AG20443 (cell line): ENCODE data around the gene TGFBR2.
A peak's percentile ranks its signal among the peaks of the same experiment; 100 is the strongest.

Experiments
- DNase-seq: peaks from one replicate; pipeline ENCODE4 v3.0.0; 2012; ENCODE audit warnings: low spot score, mixed read lengths

The TGFBR2 gene

DNA sequence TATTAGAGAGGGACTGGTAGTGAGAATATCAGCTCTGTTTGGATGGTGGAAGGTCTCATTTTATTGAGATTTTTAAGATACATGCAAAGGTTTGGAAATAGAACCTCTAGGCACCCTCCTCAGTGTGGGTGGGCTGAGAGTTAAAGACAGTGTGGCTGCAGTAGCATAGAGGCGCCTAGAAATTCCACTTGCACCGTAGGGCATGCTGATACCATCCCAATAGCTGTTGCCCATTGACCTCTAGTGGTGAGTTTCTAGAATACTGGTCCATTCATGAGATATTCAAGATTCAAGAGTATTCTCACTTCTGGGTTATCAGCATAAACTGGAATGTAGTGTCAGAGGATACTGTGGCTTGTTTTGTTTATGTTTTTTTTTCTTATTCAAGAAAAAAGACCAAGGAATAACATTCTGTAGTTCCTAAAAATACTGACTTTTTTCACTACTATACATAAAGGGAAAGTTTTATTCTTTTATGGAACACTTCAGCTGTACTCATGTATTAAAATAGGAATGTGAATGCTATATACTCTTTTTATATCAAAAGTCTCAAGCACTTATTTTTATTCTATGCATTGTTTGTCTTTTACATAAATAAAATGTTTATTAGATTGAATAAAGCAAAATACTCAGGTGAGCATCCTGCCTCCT is 87.2 kb downstream of the TGFBR2 start:
- DNase-seq, result peak; percentile 73

DNA sequence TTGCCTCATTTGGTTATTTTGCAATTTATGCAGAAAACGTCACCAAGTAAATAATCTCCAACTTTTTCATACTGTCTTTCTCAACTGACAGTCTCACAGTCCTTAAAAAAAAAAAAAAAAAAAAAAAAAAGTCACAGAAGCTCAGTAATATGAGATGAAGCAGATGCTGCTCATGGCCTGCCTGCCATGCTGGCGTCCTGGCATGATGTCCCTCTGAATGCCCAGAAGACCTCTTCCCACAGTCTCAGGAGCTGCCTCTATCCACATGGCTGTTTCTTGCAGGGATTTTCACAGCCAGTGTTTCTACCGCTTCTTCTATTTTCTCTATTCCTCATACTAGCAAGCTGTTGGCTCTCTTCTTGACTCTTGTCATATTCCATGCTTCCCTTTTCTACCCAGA is 87.7 kb downstream of the TGFBR2 start:
- DNase-seq, result no peak

DNA sequence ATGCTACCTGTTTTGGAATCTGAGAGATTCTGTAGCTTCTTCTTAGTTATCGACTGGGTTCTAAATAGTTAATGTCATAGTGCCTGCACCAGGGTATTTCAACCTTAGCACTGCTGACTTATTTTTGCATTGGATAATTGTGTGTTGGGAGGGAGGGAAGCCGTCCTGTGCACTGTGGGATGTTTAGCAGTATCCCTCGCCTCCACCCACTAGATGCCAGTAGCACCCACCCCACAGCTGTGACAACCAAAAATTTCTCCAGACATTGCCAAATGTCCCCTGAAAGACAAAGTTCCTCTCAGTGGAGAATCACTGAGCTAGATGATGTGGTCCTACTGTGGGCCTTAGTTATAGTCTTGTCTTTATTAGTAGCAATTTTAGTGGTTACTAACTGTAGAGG is 88.3 kb downstream of the TGFBR2 start:
- no peak for DNase-seq

DNA sequence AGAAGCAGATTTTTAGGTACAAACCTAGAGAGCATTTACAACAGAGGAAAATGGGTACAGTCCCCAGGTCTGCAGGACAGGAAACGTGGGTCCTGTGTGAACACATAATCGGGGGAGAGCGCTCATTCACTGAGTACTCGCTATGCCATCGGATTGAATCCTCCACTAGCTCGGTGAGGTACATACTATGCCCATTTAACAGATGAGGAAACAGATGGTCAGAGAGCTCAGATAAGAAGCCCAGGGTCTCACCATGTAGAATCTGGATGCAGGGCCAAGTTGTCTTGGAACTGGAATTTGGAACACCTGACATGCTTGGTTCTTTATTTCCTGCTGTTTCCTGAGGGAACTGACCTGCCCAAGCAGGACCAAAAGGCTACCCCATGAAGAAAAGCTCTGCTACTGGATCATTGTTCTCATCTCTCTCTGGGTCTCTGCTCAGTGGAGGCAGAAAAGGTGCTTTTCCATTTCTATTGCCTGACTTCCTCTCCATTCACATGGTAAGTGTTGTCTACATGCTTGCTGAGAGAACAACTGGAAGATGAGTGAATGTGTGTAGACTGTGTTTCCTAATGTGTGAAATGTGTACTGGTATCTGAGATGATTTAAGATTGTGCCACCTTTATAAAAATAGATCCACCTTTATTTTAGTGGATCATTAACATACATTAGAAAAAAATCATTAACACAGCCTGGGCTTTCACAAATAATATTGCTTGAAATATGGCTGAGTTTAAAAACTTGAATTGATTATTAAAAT is 89.1 kb downstream of the TGFBR2 start:
- DNase-seq, result no peak

DNA sequence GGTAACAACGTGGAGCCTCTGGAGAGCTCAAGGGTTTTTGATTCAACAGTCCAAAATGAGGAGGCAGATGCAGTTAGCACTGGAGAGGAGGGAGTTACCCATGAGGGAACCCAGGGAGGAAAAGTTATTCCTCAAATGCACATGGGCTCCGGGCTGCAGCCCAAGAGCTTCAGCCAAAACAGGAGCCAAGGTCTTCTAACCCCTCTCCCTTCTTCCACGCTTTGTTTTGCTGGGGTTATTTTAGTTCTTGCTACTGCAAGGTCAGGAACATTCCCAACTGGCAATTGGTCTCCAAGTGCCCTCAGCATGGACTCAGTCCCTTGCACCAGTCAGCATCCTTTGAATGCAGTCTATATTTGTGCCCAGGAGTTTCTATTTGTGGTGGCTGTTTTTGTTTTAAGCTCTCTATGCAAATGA is 90.0 kb downstream of the TGFBR2 start:
- no peak for DNase-seq

DNA sequence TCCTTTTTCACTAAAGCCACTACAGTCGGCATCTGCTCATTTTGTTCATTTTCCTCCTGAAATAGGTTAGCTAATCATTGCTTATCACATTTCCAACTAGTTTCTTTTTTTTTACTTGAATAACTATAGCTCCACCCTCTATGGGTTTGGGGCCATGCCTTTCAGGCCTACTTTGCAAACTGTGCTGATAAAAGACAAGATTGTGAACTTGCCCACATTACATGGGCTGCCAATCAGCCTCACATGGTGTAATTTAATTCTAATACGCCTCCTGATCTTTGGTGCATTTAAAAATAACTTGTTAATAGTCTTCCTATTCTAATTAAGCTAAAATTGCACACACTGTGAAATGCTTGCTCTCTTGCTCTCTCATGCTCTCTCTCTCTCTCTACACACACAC is 90.5 kb downstream of the TGFBR2 start:
- DNase-seq, result no peak

DNA sequence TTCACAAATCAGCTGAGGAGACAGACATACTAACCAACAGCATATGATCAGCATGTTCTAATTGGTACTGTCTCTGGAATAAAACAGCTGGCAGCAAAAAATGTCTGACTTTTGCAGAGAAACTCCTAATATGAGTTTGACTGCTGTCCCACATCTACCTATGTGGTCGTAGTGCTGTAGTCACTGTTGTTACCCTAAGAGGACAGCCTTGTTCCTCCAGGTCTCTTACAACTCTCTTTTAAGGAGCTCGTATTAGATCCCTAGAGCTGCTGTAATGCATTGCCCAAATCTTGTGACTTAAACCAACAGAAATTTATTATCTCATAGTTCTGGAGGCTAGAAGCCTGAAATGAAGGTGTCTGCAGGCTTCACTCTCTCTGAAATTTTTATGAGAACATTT is 92.1 kb downstream of the TGFBR2 start:
- DNase-seq, result no peak

DNA sequence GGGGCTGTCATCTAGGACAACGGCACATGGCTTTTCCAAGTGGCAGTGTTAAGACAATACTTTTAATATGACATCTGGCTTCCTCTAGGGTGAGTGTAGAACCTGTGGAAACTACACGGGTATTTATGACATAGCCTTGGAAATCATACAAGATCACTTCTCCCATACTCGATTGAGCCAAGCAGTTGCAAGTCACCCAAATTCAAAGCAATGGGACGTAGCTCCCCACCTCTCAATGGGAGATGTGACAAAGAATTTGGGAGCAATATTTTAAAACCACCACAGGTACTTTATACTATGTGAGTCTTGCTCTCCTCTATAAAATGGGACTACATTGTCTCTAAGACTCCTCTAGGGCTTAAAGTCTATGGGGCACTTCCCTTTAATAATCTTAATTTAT is 93.5 kb downstream of the TGFBR2 start:
- DNase-seq, result no peak

DNA sequence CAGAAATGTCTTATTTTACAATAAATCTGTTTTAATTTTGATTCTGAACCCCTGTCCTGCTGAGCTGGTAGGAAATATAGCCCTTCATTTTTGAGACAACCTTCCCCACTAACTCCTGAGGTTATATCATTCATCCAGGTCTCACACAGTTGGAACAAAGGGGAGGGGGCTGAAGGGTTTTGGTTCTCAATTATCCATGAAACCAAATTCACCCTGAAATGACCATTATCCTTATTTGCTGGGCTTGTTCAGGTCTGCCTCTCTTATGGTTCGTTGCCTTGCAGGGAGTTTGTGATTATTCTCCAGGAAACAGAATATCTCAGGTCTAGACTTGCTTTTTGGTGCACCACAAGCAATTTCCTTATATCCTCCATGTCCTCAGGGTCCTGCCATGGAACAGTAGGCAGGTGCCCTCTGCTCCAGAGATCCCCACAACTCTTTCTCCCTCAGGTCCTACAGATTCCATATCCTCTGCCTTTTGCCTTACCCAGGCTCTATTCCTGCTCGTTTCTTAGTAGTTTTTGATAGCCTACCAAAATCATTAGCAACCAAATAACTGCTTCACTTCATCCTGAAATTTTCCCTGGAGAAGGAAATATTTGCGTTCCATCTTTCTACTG is 94.4 kb downstream of the TGFBR2 start:
- DNase-seq, result no peak

DNA sequence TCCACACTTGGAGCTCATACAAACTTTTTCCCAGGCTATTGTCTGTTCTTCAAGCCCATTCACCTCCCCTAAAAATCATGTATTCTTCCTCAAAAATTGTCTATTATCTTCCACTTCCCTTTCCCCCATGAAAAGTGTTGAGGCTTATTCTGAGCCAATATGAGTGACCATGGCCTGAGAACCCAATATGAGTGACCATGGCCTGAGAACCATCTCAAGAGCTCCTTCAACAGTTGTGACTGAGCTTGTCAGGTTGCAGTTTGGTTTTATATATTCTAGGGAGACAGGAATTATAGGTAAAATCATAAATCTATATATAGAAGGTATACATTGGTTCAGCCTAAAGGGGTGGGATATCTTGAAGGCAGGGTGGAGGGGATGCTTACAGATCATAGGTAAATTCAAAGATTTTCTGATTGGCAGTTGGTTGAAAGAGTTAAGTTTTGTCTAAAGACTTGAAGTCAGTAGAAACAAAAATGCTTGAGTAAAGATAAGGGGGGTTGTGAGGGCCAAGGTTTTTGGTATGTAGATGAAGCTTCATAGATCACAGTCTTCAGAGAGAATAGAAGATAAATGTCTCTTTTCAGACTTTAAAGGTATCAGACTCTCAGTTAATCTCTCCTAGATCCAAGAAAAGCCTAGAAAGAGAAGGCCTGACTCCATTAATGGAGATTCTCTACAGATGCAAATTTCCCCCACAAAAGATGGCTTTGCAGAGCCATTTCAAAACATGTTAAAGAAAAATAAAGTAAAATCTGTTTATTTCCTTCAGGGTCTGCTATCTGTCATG is 95.8 kb downstream of the TGFBR2 start:
- no peak for DNase-seq

DNA sequence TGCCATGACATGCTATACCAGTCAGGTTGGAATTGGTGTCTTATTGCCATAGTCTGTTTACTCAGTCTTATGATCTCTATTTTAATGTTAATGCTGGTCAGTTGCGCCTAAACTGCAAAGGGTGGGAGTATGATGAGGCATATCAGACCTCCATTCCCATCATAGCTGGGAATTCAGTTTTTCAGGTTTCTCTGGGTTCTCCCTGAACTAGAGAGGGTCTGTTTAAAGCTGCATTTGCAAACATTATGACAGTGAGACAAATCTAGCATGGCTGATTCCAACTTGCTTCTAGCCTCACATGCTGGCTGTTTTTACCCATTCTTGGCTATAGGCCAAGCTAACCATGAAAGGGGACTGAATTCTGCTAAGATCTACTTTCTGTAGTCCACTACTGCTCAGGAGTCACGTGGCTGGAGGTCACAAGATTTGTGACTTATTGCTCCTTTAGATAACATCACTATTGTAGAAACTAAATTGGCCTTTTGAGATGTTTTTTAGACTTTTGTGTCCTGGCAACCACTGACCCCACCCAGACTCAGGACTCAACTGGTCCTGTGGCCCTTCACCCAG is 96.5 kb downstream of the TGFBR2 start:
- DNase-seq, result no peak

DNA sequence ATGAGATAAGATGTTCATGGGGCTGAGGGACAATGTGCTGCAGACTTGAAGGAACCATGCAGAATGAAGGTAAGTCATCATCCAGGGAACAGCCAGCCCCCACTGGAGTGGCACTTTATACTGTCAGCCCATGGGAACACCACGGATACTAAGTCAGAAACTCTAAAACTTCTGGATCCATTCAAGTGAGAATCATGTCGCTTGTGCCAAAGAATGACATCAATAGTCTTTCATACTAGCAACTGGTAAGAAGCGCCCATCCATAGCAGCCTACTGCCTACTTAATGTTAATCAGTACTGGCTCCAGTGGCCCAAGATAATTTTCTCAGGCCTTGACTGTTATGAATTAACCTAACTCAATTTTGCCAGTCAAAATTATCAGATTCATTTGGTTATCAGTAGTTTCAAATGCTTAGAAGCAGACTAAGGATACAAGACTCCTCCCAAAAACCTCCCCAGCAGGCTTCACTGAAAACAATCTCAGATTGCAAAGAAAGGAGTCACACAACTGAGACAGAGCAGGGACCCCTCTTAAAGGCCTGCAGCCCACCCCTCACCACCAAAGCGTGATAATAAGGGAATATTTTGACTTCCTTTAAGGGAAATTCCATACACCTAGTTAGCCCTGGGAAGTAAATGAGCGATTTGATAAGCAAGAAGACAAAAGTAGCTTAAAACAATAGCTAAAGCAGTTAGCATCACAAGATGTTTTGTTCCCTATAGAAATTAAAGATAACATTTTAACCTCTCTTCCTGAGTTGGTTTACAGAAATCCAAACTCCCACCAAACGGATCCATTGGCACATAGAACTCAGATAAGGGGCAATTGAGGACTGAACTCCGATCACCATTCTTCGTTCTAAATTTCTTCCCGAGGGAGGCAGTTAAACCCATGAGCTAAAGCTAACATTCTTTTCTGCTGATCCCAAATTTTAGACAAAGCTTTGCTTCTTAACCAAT is 98.8 kb downstream of the TGFBR2 start:
- DNase-seq, result no peak

DNA sequence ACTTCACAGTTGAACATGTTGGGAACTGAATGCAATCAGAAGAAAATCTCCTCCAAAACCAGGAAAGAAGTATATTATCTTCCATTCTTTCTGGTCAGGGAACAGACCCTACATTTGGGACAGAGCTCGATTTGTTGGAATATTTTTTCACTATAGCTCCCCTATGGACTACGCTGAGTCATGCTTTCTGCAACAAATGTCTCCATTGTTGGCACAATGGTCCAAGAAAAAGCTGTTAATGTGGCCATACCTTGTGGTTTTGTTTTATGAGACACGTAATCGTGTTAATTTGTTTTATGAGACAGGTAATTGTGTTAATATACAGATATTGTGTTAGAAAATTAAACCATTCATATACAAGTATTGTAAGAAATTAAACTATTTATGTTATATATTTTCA is 101.4 kb downstream of the TGFBR2 start:
- no peak for DNase-seq

DNA sequence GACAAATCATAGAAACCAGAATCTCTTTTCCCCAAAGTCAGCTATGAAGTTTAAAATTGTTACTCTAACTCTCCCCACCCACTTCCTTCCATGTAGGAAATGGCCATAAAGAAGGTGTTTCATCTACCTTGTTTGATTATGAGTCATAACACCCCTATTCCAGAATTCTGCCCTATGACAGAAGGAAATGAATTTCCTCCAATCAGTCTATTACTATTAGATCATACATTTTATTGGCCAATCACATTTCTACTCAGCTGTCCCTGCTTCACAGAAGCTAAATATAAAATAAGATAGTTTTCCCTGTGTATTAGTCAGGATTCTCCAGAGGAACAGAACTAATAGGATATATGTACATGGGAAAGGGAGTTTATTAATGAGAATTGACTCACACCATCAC is 102.1 kb downstream of the TGFBR2 start:
- DNase-seq, result no peak

DNA sequence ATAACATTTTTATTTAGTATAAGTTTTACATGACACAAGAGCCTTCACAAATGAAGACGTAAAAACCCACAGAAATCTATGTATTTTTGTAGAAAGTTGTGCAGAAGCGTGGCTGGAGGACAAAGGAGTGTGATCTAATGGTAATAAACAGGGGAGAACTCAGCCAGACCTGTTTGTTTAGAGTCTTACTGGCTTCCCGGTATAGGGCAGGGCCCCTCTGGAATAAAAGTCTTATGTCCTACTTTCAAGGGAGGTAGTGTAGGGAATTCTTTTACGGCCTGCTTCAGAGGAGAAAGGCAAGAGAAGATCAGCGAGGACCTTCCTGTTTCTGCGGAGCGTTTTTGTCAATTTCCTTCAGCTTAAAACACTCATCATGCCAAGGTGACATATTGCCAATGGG is 103.6 kb downstream of the TGFBR2 start:
- no peak for DNase-seq

DNA sequence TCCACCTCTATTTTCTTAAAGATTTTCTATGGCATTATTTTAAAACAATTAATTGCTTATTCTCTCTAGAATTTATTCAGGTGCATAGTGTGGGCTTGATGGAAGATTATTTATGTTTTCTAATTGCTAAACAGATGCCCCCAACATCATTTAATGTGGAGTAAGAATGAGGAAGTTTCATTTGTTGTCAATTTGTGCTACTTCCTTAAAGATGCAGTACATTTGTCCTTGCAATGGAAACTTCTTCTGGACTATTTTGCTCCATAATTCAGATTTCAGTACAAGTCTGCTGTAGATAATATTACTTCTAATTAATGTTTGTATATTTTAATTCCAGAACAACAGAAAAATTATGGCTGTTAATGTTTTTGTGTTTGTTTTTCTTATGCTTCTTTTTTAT is 104.8 kb downstream of the TGFBR2 start:
- no peak for DNase-seq

DNA sequence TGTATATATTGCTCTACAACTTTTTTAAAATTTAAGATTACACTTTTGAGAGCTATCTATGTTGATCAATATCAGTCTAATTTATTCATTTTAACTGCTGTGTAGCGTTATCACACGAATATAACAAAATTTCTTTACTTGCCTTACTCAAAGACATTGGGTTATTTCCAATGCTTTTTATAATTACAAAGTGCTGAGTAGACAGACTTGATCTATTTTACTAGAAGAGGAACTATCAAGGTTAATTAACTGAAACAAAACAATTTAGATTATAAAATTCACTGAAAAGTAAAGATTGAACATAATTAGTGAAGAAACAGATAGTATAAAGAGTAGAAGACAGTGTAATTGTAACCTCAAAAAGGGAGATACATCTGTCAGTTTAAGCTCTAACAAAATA is 105.5 kb downstream of the TGFBR2 start:
- DNase-seq, result no peak

DNA sequence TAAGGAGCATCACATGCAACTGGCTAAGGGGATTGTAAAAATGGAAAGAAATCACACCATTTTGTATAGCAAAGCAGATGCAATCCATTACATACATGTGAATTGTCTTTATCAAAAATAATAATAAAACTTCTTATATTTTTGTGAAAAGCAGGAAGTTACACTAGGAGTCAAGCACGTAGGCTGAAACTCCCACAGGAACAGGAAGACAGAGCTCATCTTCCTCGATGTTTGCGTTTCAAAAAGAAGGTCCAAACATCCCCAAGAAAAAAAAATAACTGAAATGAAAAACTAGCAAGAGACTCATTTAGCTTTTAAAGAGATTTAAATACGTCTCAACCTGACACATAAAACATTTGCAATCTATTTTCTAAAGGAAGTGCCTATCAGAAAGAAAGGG is 106.6 kb downstream of the TGFBR2 start:
- no peak for DNase-seq

DNA sequence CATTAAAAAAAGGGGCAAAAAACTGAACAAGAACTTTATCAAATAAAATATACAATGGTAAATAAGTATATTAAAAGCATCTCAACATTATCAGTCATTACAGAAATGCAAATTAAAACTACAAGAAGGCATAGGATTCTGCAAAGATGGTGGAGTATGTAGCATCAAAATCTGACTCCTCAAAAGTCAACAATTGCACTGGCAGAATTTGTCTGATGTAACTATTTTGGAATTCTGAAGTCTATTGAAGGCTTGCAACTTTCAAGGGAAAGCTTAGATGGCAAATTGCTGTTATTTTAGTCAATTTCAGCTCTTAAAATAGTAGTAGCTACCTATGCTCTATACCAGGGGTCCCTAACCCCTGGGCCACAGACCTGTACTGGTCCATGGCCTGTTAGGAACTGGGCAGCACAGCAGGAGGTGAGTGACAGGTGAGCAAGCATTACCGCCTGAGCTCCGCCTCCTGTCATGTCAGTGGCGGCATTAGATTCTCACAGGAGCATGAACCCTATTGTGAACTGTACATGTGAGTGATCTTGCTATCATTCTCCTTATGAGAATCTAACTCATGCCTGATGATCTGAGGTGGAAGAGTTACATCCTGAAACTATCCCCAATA is 107.6 kb downstream of the TGFBR2 start:
- no peak for DNase-seq

DNA sequence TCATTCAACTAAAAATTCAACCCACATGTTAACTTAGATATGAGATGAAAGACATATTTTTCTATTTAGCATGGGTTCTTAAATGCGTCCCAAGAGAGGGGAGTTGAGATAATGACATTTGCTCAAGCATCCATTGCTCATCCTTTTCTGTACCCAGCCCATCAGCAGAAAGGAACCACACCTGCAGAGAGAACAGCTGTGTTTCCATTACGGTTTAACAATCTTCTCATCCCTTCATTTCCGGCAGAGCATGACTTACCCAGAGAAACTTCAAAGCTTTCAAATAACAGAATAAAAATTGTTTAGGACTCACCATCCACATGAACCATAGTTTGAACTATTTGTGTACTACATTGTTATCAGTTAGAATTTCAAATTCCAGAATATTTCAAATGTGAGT is 113.1 kb downstream of the TGFBR2 start:
- DNase-seq, result no peak
